ENCODE results near the gene PCYT2. TPM values are rescaled to one million over a fixed set of nuclear protein-coding genes. Genes with fewer than 3 reads are reported as not detected.

The PCYT2 gene
- total and polyA plus RNA-seq, 2 donors (not counting 3 experiments of a cell fraction or from before 2014, with no cell fraction given), result 52.0 to 57.1 TPM

- TF ChIP-seq POLR2A (IDR thresholded peaks at IDR 0.05; ENCODE audit: low read depth, low read length), result peak; percentile 95
- peak; percentile 47 for TF ChIP-seq JUN (IDR thresholded peaks at IDR 0.05; ENCODE audit: borderline replicate concordance, insufficient read depth, insufficient read length, low read depth)
- peak; percentile 38 for TF ChIP-seq FOS (IDR thresholded peaks at IDR 0.05; ENCODE audit: borderline replicate concordance, insufficient read depth, low read length)
- peak; percentile 83 for TF ChIP-seq POLR2AphosphoS5 (IDR thresholded peaks at IDR 0.05; ENCODE audit: insufficient read depth, low read depth, low read length)
- TF ChIP-seq, protein P1, sequence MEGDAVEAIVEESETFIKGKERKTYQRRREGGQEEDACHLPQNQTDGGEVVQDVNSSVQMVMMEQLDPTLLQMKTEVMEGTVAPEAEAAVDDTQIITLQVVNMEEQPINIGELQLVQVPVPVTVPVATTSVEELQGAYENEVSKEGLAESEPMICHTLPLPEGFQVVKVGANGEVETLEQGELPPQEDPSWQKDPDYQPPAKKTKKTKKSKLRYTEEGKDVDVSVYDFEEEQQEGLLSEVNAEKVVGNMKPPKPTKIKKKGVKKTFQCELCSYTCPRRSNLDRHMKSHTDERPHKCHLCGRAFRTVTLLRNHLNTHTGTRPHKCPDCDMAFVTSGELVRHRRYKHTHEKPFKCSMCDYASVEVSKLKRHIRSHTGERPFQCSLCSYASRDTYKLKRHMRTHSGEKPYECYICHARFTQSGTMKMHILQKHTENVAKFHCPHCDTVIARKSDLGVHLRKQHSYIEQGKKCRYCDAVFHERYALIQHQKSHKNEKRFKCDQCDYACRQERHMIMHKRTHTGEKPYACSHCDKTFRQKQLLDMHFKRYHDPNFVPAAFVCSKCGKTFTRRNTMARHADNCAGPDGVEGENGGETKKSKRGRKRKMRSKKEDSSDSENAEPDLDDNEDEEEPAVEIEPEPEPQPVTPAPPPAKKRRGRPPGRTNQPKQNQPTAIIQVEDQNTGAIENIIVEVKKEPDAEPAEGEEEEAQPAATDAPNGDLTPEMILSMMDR (IDR thresholded peaks at IDR 0.05; ENCODE audit: extremely low read depth in 1 of 2, insufficient read depth in 1 of 2, low read depth in 1 of 2, low read length in 2 of 2), result no peak
- TF ChIP-seq, protein P2, sequence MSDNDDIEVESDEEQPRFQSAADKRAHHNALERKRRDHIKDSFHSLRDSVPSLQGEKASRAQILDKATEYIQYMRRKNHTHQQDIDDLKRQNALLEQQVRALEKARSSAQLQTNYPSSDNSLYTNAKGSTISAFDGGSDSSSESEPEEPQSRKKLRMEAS (IDR thresholded peaks at IDR 0.05; ENCODE audit: insufficient read depth, insufficient read length), result no peak
- no peak for TF ChIP-seq GATA2 (IDR thresholded peaks at IDR 0.05; ENCODE audit: insufficient read depth, insufficient read length, low read depth, low read length)
- peak; percentile 100 for TF ChIP-seq EZH2 (IDR thresholded peaks at IDR 0.05; ENCODE audit: borderline replicate concordance, low read depth, low read length, severe bottlenecking)
- no peak for TF ChIP-seq MYC (IDR thresholded peaks at IDR 0.05; ENCODE audit: low read depth, low read length)
- H2AFZ ChIP-seq (ENCODE audit: low read depth, low read length), result no peak overlapping the region
- dilution Hi-C loops (cut with MboI; ENCODE audit: extremely low pct_ligation_motif_present, low sequenced_read_pairs) (no loop called here), intact Hi-C loops (cut with micrococcal nuclease) (loop anchor here (1.0 to 2.0 kb wide), 5 partner anchors 8 to 162 kb away; partner anchors contain the start of genes ALYREF, ANAPC11, CENPX and LRRC45)
- peaks cover 20% of the 10 kb centered on the region for H3K4me1 ChIP-seq (ENCODE audit: control insufficient read depth, extremely low read depth, insufficient read depth, low read length)
- H3K36me3 ChIP-seq (ENCODE audit: control insufficient read depth in 2 of 2, extremely low read depth in 1 of 2, insufficient read depth in 2 of 2, low read length in 2 of 2), result peaks cover 2 to 13% of the 10 kb centered on the region in 2 experiments
- POLR2A ChIA-PET, result interaction anchor here (0.8 kb wide), 1 partner anchor 10 kb away, joined by 3 read pairs; no protein-coding TSS in a partner anchor
- no peaks in the 10 kb centered on the region for H3K9me3 ChIP-seq (replicated peaks; ENCODE audit: control insufficient read depth, insufficient read depth, low read length)
- H4K20me1 ChIP-seq (replicated peaks; ENCODE audit: control insufficient read depth, extremely low read depth, insufficient read depth, low read length), result no peaks in the 10 kb centered on the region
- DNase-seq (ENCODE audit: low read depth, low spot score), result peak; percentile 100
- no peaks in the 10 kb centered on the region for H3K27me3 ChIP-seq (ENCODE audit: control insufficient read depth in 2 of 2, insufficient read depth in 2 of 2, low read length in 2 of 2)
- peak overlapping the region in 2 of 3 experiments; percentile 39 to 61 for H3K4me3 ChIP-seq (replicated peaks in 1 of 3; ENCODE audit: insufficient read depth in 1 of 3, low read depth in 1 of 3, low read length in 3 of 3)
- peak; percentile 100 for FAIRE-seq
- H3K4me2 ChIP-seq (ENCODE audit: insufficient read depth, low read length), result peak overlapping the region; percentile 38
- no TSS peak for BruUV-seq (replicated peaks)
- H3K9me1 ChIP-seq (replicated peaks; ENCODE audit: control insufficient read depth, extremely low read depth, insufficient read depth, low read length), result no peaks in the 10 kb centered on the region
- peaks cover 38% of the 10 kb centered on the region for H3K79me2 ChIP-seq (ENCODE audit: control insufficient read depth, insufficient read depth, low read length)
- CTCF ChIA-PET, result no interaction called here
- H3K9ac ChIP-seq (replicated peaks; ENCODE audit: extremely low read depth, insufficient read depth, low read length), result peak overlapping the region; percentile 83
- peak overlapping the region; percentile 80 for H3K27ac ChIP-seq (ENCODE audit: insufficient read depth, low read depth, low read length)
These were observed 50.2 kb downstream of the PCYT2 start for GRCh38 chr17:81860756-81861568.

Measured in endothelial cell of umbilical vein (primary cell).